ENCODE results near the gene EYA3. TPM values are rescaled to one million over a fixed set of nuclear protein-coding genes. Genes with fewer than 3 reads are reported as not detected.

EYA3 gene
- total and polyA plus RNA-seq, 2 donors from 2014 or later, result 10.2 to 32.0 TPM

GRCh38 chr1:28123461-28123961 is 35.1 kb upstream of the EYA3 start:
- DNase-seq (peak in 1 of 5 donors; percentile 19), FAIRE-seq (no peak)
- H3K36me3 ChIP-seq (ENCODE audit: control insufficient read depth in 2 of 3, insufficient read depth in 3 of 3, low read length in 3 of 3), result no peaks in the 10 kb centered on the region
- no peak for TF ChIP-seq CTCF (IDR thresholded peaks at IDR 0.05; ENCODE audit: borderline replicate concordance, extremely low read depth, insufficient read depth)
- no peak overlapping the region for H3K4me3 ChIP-seq (ENCODE audit: low read length in 3 of 3)
- no peaks in the 10 kb centered on the region for H3K27me3 ChIP-seq (ENCODE audit: control insufficient read depth, insufficient read depth, low read length)
- no peak overlapping the region for H3K27ac ChIP-seq (ENCODE audit: low read depth in 2 of 2, low read length in 2 of 2)
- H3K9me3 ChIP-seq (ENCODE audit: control insufficient read depth in 2 of 3, insufficient read depth in 1 of 3, low read length in 3 of 3), result no peaks in the 10 kb centered on the region
- no peak overlapping the region for H3K9ac ChIP-seq (ENCODE audit: low read length in 3 of 3)
- H3K4me1 ChIP-seq (ENCODE audit: control insufficient read depth in 2 of 3, insufficient read depth in 2 of 3, low read depth in 1 of 3, low read length in 3 of 3), result no peaks in the 10 kb centered on the region
- intact Hi-C loops (cut with DNase I), result no loop called here

- Histone ChIP-seq H3K4me3 (ENCODE audit: low read length in 3 of 3) (no peak overlapping the region), H3K4me1 (ENCODE audit: control insufficient read depth in 2 of 3, insufficient read depth in 2 of 3, low read depth in 1 of 3, low read length in 3 of 3) (no peaks in the 10 kb centered on the region), H3K9ac (ENCODE audit: low read length in 3 of 3) (no peak overlapping the region), H3K9me3 (ENCODE audit: control insufficient read depth in 2 of 3, insufficient read depth in 1 of 3, low read length in 3 of 3) (no peaks in the 10 kb centered on the region), H3K27me3 (ENCODE audit: control insufficient read depth, insufficient read depth, low read length) (no peaks in the 10 kb centered on the region), H3K27ac (ENCODE audit: low read depth in 2 of 2, low read length in 2 of 2) (no peak overlapping the region), H3K36me3 (ENCODE audit: control insufficient read depth in 2 of 3, insufficient read depth in 3 of 3, low read length in 3 of 3) (no peaks in the 10 kb centered on the region)
- no peak for TF ChIP-seq CTCF (IDR thresholded peaks at IDR 0.05; ENCODE audit: borderline replicate concordance, extremely low read depth, insufficient read depth)
- no peak for DNase-seq
- intact Hi-C loops (cut with DNase I), result no loop called here
- no peak for FAIRE-seq
These were observed 33.8 kb upstream of the EYA3 start for GRCh38 chr1:28122183-28122582.

GRCh38 chr1:28119556-28119955 is 31.1 kb upstream of the EYA3 start:
- H3K9me3 ChIP-seq (ENCODE audit: control insufficient read depth in 2 of 3, insufficient read depth in 1 of 3, low read length in 3 of 3), result no peaks in the 10 kb centered on the region
- DNase-seq, result no peak
- H3K9ac ChIP-seq (ENCODE audit: low read length in 3 of 3), result no peak overlapping the region
- intact Hi-C loops (cut with DNase I), result no loop called here
- no peaks in the 10 kb centered on the region for H3K27me3 ChIP-seq (ENCODE audit: control insufficient read depth, insufficient read depth, low read length)
- no peak overlapping the region for H3K27ac ChIP-seq (ENCODE audit: low read depth in 2 of 2, low read length in 2 of 2)
- no peak for TF ChIP-seq CTCF (IDR thresholded peaks at IDR 0.05; ENCODE audit: borderline replicate concordance, extremely low read depth, insufficient read depth)
- no peaks in the 10 kb centered on the region for H3K4me1 ChIP-seq (ENCODE audit: control insufficient read depth in 2 of 3, insufficient read depth in 2 of 3, low read depth in 1 of 3, low read length in 3 of 3)
- no peak for FAIRE-seq
- H3K4me3 ChIP-seq (ENCODE audit: low read length in 3 of 3), result no peak overlapping the region
- no peaks in the 10 kb centered on the region for H3K36me3 ChIP-seq (ENCODE audit: control insufficient read depth in 2 of 3, insufficient read depth in 3 of 3, low read length in 3 of 3)

Measured in kidney (tissue), 14 donors.